HG03108 (cell line): ENCODE measurements around the gene PDE10A.
"Not testable (repeated sequence)": the region's sequence is repeated elsewhere in the genome, so short reads cannot be mapped to it uniquely, and the experiment has no call there.

Source experiments
- ATAC-seq: cut with Tn5 transposase; IDR thresholded peaks from one replicate; pipeline ENCODE4 v1.9.1; 2021; ENCODE audit warnings: moderate library complexity; ENCODE audit not compliant: unreplicated experiment

The PDE10A gene

GRCh38 chr6:165628955-165629354 is 34.1 kb downstream of the PDE10A start:
- ATAC-seq, result no peak

DNA sequence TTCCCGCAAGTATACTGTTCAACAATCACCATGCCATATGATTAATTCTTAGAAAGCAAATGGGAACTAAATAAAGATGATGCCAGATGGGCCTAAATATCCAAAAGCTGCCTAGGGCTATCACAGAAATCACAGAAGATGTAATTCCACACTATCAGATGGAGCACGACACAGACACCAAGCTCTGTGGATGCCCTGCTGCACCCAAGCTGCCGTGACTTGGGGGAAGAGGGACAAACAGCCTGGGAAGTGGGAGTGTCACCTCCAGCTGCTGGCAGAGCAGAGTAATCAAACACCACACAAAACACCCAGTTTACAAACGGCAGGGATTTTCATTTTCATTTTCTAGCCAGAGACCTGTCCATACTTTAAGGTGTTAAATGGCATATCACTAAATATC is 35.7 kb downstream of the PDE10A start:
- no peak for ATAC-seq

DNA sequence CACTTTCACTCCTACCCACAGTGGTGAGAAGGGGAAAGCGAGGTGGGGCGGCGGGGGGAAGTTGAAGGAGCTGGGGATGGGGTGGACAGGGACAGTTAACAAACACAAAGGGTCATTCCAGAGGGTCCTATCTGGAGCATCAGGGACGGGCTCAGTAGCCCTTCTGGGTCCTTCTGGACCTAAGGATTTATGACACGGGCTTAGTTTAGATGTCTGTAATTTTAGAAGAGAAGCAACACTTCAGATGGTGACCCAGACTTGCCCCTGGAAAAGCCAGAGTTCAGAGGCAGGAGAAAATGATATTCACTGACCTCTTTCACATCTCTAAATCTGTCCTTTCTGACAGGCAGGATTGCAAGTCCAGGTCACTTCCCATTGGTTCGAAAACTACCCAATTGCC is 36.3 kb downstream of the PDE10A start:
- no peak for ATAC-seq

- no peak for ATAC-seq
These were observed 38.0 kb downstream of the PDE10A start for GRCh38 chr6:165624871-165625639.

- no peak for ATAC-seq
These were observed 41.1 kb downstream of the PDE10A start for GRCh38 chr6:165621940-165622339.

- not testable (repeated sequence) for ATAC-seq
These were observed 44.1 kb downstream of the PDE10A start for GRCh38 chr6:165618891-165619290.

- ATAC-seq, result no peak
These were observed 44.8 kb downstream of the PDE10A start for GRCh38 chr6:165618241-165618640.

DNA sequence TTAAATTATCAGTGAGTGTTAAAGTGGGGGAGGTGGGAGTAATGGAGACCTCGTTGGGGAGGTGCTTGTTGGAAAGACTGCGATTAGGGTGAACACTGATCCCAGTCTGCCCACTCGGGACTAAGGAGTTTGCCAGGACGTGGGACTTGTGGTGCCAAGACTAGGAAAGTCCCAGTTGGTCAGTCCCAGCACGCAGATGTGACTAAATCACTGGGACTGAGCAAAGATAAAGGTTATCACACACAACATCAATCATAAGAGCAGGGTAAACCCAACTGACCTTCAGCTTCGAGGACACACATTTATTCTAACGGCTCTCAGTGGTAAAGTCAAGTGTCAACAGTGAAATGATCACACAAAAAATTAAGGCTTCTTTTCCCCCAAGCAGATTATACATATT is 45.5 kb downstream of the PDE10A start:
- no peak for ATAC-seq

GRCh38 chr6:165616116-165616515 is 46.9 kb downstream of the PDE10A start:
- no peak for ATAC-seq

- no peak for ATAC-seq
These were observed 47.4 kb downstream of the PDE10A start for GRCh38 chr6:165615636-165616035.

- no peak for ATAC-seq
These were observed 51.7 kb downstream of the PDE10A start for GRCh38 chr6:165611294-165611693.

DNA sequence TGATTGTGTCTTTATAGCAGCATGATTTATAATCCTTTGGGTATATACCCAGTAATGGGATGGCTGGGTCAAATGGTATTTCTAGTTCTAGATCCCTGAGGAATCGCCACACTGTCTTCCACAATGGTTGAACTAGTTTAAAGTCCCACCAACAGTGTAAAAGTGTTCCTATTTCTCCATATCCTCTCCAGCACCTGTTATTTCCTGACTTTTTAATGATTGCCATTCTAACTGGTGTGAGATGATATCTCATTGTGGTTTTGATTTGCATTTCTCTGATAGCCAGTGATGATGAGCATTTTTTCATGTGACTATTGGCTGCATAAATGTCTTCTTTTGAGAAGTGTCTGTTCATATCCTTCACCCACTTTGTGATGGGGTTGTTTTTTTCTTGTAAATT is 54.5 kb downstream of the PDE10A start:
- ATAC-seq, result not testable (repeated sequence)

GRCh38 chr6:165606740-165607008 is 56.4 kb downstream of the PDE10A start:
- no peak for ATAC-seq

DNA sequence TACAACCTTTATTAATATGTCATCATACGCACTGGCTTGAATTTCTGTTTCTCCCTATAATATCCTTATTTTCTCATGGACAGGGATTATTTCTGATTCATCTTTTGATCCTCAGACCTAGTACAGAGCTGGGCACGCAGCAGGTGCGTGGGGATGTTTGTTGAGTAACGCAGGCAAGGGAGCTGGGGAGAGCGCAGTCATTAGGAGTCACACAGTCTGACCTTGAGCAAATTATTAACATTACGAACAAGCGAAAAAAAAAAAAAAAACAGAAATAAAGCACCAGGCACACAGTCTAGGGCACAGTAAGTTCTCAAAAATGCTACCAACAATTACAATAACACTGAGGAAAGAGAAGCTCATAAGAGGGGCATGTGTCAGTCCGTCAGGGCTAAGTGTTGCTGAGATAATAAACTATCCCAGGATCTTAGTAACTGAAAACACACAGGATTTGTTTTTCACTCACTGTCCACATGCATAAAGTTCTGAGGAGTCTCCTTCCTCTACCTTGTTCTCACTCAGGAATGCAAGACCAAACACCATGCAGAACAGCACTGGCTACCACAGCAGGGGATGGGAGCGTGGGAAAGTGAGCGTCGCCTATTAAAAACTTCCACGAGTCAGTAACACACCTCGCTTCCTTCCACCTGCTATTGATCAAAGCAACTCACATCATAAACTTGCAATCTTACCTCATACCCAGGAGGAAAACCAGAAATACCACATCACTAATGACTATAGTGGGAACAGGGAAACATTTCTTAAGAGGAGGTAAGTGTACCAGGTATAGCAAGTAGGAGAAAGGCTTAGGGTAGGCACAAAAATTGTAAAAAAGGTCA is 56.9 kb downstream of the PDE10A start:
- ATAC-seq, result no peak

DNA sequence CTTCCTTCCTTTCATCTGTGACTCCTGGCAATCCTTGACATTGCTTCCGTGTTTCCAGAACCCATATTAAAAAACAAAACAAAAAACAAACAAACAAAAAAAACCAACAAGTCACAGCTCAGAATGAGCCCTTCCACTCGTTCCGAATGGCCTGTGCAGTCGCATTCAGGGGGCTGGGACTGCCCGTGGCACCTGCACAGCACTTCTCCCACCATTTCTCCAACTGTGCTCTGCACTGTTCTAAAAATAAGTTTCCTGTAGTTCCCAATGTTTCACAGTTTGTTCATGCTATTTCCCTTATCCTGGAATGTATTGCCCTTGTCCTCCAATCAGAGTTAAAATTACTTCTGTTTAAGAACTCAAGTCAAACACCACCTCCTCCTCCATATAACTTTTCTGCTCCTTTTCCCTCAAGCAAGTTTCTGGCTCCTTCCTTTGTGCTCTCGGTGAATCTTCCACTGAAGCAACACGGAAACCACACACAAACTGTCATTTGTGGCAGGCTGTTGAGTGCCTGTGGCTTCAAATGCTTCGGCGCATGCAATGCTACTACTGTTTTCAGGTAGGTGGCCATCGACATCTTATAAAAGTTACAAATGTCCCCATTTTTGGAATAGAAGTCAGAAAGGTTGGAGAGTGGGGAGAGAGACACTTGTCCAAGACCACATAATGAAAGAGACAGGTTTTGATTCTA is 57.7 kb downstream of the PDE10A start:
- no peak for ATAC-seq

- ATAC-seq, result no peak
These were observed 60.8 kb downstream of the PDE10A start for GRCh38 chr6:165602291-165602690.

DNA sequence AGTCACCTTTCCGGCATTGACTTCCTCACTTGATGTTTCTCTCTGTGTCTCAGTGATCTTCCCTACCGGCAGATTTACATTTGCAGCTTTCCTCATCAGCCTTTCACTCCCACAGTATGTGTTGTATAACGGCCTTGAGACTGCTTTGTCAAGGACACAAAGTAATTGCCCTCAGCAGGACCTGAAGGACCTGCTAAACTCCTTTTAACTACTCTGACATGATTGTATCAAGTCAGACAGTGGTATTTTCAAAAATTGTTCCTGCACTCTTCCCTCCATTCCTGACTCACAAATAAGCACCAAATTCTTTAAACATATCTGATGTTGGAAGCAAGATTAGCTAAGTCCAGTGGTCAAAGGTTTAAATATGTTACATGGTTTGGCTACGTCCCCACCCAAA is 62.4 kb downstream of the PDE10A start:
- no peak for ATAC-seq

DNA sequence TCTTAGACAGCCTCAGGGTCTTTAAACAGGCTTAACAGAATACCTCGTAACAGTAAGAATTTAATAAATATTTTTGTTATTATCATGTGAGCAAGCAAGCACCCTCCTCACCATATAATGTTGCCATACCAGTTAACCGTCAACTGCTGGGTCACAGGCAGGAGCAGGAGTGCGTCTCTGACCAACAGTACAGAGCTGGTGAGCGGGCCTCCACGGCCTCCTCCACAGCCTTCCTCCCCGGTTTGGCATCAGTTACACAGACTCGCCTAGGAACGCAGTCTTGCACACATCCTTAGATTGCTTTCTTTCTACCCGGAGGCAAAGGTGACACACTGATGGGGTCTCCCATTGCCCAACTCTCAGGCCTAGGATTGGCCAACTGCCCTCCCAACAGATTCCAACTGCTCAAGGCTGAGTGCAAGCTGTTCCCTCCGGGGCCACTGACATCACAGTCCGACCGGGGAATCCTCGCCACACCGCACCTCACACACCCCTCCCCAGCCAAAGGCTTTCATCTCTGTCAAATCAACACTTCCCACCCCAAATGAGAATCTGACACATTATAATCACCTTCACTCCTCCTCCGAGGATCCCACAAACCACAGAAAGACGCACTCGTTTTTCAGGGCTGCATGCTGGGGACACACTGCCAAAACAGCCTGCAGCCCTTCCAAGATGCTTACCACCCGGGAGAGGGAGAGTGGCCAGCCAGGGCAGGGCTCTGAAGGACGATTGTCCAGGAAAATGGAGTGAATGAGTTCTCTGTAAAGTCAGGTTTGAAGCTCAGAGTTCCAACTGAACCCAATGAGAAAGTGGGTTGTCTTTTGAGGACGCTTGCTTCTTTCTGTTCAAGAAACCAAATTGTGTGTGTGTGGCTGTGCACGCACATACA is 63.2 kb downstream of the PDE10A start:
- ATAC-seq, result no peak

- ATAC-seq, result no peak
These were observed 63.9 kb downstream of the PDE10A start for GRCh38 chr6:165599121-165599520.

- no peak for ATAC-seq
These were observed 65.2 kb downstream of the PDE10A start for GRCh38 chr6:165597821-165598220.
